NOMO-1 treated with dmso at 0.1 percent for 144 hours (cell line): Measurements from ENCODE around the gene LYPD1.

ENCODE experiments used
- DNase-seq: peaks from one replicate; lab custom pipeline; 2025; ENCODE audit not compliant: unreplicated experiment; lab: John Stamatoyannopoulos, UW

The LYPD1 gene

DNA sequence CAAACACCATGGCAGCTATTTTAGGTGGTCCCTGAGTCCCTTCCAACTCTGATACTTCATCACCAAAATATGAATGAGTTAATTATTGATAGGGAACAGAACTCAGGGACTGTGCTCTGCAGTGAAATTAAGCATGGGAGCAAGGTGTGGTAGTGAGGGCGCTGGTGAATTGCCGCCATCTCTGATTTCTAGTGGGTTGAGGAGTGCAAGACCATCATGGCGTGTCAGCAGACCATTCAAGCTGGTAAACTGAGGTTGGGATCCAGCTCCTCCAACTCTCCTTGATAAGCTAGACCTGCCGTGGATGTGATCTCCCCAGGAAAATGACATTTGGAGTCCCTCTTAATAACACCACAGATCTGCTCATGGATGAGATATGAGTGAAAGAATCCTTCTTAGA is 70.4 kb downstream of the LYPD1 start:
- no peak for DNase-seq

GRCh38 chr2:132598536-132598935 is 71.5 kb downstream of the LYPD1 start:
- DNase-seq: no peak

DNA sequence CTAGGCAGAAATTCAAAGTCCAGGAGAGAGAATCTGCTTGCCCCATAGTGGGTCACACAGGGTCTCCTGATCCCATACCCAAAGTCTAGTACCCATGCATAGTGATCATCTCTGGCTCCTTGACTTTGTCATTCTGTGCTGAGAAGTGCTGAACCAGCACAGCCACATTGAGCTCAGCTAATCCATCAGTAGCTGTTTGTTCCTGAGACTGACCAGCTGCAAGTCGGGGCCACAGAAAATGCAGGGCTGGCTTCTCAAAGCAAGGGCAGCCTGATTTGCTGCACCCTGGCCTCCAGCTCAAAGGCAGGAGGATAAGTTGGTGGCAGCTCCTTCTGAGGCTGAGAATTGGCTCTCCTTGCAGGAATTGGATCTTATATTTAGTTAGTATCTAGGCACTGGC is 72.2 kb downstream of the LYPD1 start:
- DNase-seq: no peak

GRCh38 chr2:132597166-132597565 is 72.8 kb downstream of the LYPD1 start:
- no peak for DNase-seq

DNA sequence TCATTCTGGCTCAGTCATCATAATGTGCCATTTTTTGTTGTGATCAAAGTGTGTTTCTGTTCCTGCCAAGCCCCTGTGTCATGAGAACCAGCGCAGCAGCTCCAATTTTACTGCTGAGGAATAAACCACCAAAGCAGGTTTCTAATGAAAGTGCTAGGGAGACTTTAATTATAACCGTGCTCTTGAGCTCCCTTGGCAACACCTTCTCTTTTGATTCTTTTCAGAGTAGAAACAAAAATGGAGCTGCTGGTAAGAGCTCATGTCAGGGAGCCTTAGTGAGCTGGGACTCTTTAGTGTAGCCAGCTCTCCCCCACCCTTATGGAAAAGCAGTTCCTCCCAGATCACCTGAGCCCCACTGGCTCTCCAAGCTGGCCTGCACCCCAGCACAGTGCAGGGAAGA is 74.3 kb downstream of the LYPD1 start:
- DNase-seq: no peak

GRCh38 chr2:132595186-132595585 is 74.8 kb downstream of the LYPD1 start:
- DNase-seq: no peak
